ENCODE measurements around the gene SNAI3. TPM values are rescaled to one million over a fixed set of nuclear protein-coding genes. Genes with fewer than 3 reads are reported as not detected.

SNAI3 gene
- total and polyA plus RNA-seq, 9 of the 15 experiments (the other 6 are each of a cell fraction or from before 2014, with no cell fraction given) = 0.04 to 4.1 (median 0.80) TPM; not detected in 1

GRCh38 chr16:88662843-88663606, 23.3 kb downstream of the SNAI3 start, which contains the start of gene MVD (continued):
- no peak for TF ChIP-seq ATF3 (IDR thresholded peaks at IDR 0.05)
- TF ChIP-seq ATF3 (CRISPR knock-in tag; conservative IDR thresholded peaks at IDR 0.05) = peak; percentile 68
- TF ChIP-seq HBP1 (CRISPR knock-in tag; IDR thresholded peaks at IDR 0.05) = peak; percentile 87
- TF ChIP-seq NR4A1 (CRISPR knock-in tag; IDR thresholded peaks at IDR 0.05) = 0 out of 2 replicates have a peak, but pooled peaks have one; percentile 21
- TF ChIP-seq NR4A1 (tag; IDR thresholded peaks at IDR 0.05) = no peak
- TF ChIP-seq HNRNPLL (IDR thresholded peaks at IDR 0.05; ENCODE audit: low read depth, low read length, poor library complexity, severe bottlenecking) = peak; percentile 75
- peak; percentile 97 for TF ChIP-seq FOS (IDR thresholded peaks at IDR 0.05; ENCODE audit: extremely low read depth, insufficient read length)
- TF ChIP-seq ERF (CRISPR knock-in tag; IDR thresholded peaks at IDR 0.05) = peak; percentile 52; the same call in 1 of the 2 replicates
- TF ChIP-seq SAP30 (IDR thresholded peaks at IDR 0.05; ENCODE audit: borderline replicate concordance, insufficient read depth, low read depth, low read length, poor library complexity, severe bottlenecking) = peak; percentile 84
- TF ChIP-seq ZNF766 (CRISPR knock-in tag; conservative IDR thresholded peaks at IDR 0.05) = no peak
- peak; percentile 72 for TF ChIP-seq HCFC1 (IDR thresholded peaks at IDR 0.05; ENCODE audit: low read depth, low read length)
- peak; percentile 100 for TF ChIP-seq RBM25 (IDR thresholded peaks at IDR 0.05; ENCODE audit: low read depth, low read length, severe bottlenecking)
- peak; percentile 96 to 98 for TF ChIP-seq MNT (conservative IDR thresholded peaks at IDR 0.05)
- TF ChIP-seq ZNF232 (CRISPR knock-in tag; IDR thresholded peaks at IDR 0.05) = no peak
- no peak for TF ChIP-seq ZNF24 (IDR thresholded peaks at IDR 0.05)
- peak; percentile 20; the same call in 1 of the 2 replicates for TF ChIP-seq FOXP1 (CRISPR knock-in tag; IDR thresholded peaks at IDR 0.05)
- peak; percentile 36 to 86 (median 76) for TF ChIP-seq YY1 (IDR thresholded peaks at IDR 0.05; ENCODE audit: borderline replicate concordance in 1 of 3, control insufficient read depth in 1 of 3, extremely low read depth in 1 of 3, insufficient read depth in 3 of 3, insufficient read length in 1 of 3, insufficient replicate concordance in 2 of 3, low read depth in 1 of 3, low read length in 2 of 3)
- TF ChIP-seq NR1H2 (CRISPR knock-in tag; IDR thresholded peaks at IDR 0.05) = 0 out of 2 replicates have a peak, but pooled peaks have one; percentile 54
- 0 out of 2 replicates have a peak, but pooled peaks have one; percentile 17 for TF ChIP-seq PRMT5 (CRISPR knock-in tag; IDR thresholded peaks at IDR 0.05)
- TF ChIP-seq FIP1L1 (IDR thresholded peaks at IDR 0.05; ENCODE audit: low read depth, low read length, poor library complexity, severe bottlenecking) = peak; percentile 65
- TF ChIP-seq RBBP5 (IDR thresholded peaks at IDR 0.05; ENCODE audit: borderline replicate concordance, insufficient read depth, low read length, poor library complexity, severe bottlenecking) = peak; percentile 95
- TF ChIP-seq C11orf30 (IDR thresholded peaks at IDR 0.05; ENCODE audit: low read depth) = peak; percentile 89
- TF ChIP-seq NONO (IDR thresholded peaks at IDR 0.05; ENCODE audit: low read depth in 2 of 2, low read length in 1 of 2) = peak; percentile 37 to 88; a peak in 3 of 4 replicates

All from K562 (cell line).